Panc1 (cell line): ENCODE data around the gene THSD7A.

ENCODE experiments used
- CTCF ChIP-seq: fragments of 450-650 bp; IDR thresholded peaks from 2 replicates; pipeline ENCODE4 v1.5.1; 2017; ENCODE audit warnings: mild to moderate bottlenecking
- POLR2AphosphoS5 ChIP-seq: IDR thresholded peaks from 2 replicates; pipeline ENCODE4 v1.6.1; 2012; ENCODE audit warnings: mild to moderate bottlenecking, low read depth, low read length, moderate library complexity
- SIN3A ChIP-seq: IDR thresholded peaks from 2 replicates; pipeline ENCODE4 v1.6.1; 2012; ENCODE audit warnings: low read depth, mild to moderate bottlenecking, low read length, moderate library complexity, borderline replicate concordance; ENCODE audit not compliant: insufficient read depth

- TF ChIP-seq POLR2AphosphoS5 (peak; percentile 73), CTCF (no peak), SIN3A (no peak)
These were observed 125.1 kb downstream of the THSD7A start for GRCh38 chr7:11706666-11707605.
